Left hindlimb (tissue), 1 donor: ENCODE measurements around the gene AHNAK2.

ENCODE experiments used
- DNase-seq: peaks from one replicate; pipeline ENCODE4 v3.0.0-alpha.2; 2018

Gene AHNAK2

GRCh38 chr14:104984056-104984894 is 6.1 kb upstream of the AHNAK2 start:
- no peak for DNase-seq

- DNase-seq: no peak
Measured at GRCh38 chr14:104983231-104983721, 5.1 kb upstream of the AHNAK2 start.

- no peak for DNase-seq
Measured at GRCh38 chr14:104982548-104983230, 4.5 kb upstream of the AHNAK2 start.

GRCh38 chr14:104981699-104982541 is 3.7 kb upstream of the AHNAK2 start:
- peak; percentile 73 for DNase-seq

- DNase-seq: no peak
Measured at GRCh38 chr14:104980611-104981531, 2.7 kb upstream of the AHNAK2 start.

GRCh38 chr14:104979758-104980610 is 1.8 kb upstream of the AHNAK2 start:
- DNase-seq: no peak

GRCh38 chr14:104978746-104979691 is 845 bp upstream of the AHNAK2 start:
- DNase-seq: no peak

GRCh38 chr14:104977008-104977680 is 1.0 kb downstream of the AHNAK2 start:
- DNase-seq: no peak

GRCh38 chr14:104976198-104977007 is 1.8 kb downstream of the AHNAK2 start:
- DNase-seq: peak; percentile 80

GRCh38 chr14:104975481-104976197 is 2.5 kb downstream of the AHNAK2 start:
- DNase-seq: no peak

- DNase-seq: no peak
Measured at GRCh38 chr14:104974665-104975390, 3.3 kb downstream of the AHNAK2 start.

GRCh38 chr14:104974146-104974541 is 4.0 kb downstream of the AHNAK2 start:
- DNase-seq: no peak

- DNase-seq: peak; percentile 90
Measured at GRCh38 chr14:104973385-104974145, 4.6 kb downstream of the AHNAK2 start.

- no peak for DNase-seq
Measured at GRCh38 chr14:104973135-104973384, 5.1 kb downstream of the AHNAK2 start.

- peak; percentile 74 for DNase-seq
Measured at GRCh38 chr14:104972301-104973134, 5.7 kb downstream of the AHNAK2 start.
